OCI-LY7 (cell line): Measurements from ENCODE around the gene JAZF1. TPM values are rescaled to one million over a fixed set of nuclear protein-coding genes. Genes with fewer than 3 reads are reported as not detected.

Experiments used
- BruUV-seq: library from RNA; stranded (reverse); fragments of 400-500 nt; replicated peaks from 2 replicates; lab custom pipeline; 2021; lab: Mats Ljungman, UMichigan
- CTCF ChIA-PET: fragments of 300-600 bp; sonication (Branson Sonifier 250); formaldehyde crosslinking; loops from one replicate; lab custom pipeline; 2022; ENCODE audit warnings: antibody characterized with exemption; ENCODE audit not compliant: unreplicated experiment; lab: Charles Lee
- POLR2A ChIA-PET: fragments of 300-600 bp; sonication (Branson Sonifier 250); formaldehyde crosslinking; loops from one replicate; lab custom pipeline; 2022; ENCODE audit warnings: antibody characterized with exemption; lab: Charles Lee
- DNase-seq: peaks from one replicate; pipeline ENCODE4 v3.0.0-alpha.2; 2015; ENCODE audit warnings: low spot score
- H2AFZ ChIP-seq: fragments of 200-600 bp; sonication (generic), shearing (Covaris generic); 2 replicates; pipeline ENCODE4 v1.6.1; 2014; ENCODE audit warnings: mild to moderate bottlenecking, antibody characterized with exemption, low read length, moderate library complexity
- H3K27ac ChIP-seq: fragments of 200-600 bp; sonication (generic); 2 replicates; pipeline ENCODE4 v1.5.1; 2014; ENCODE audit warnings: mixed run types, low read depth, mild to moderate bottlenecking, moderate library complexity, low read length, inconsistent platforms; ENCODE audit not compliant: poor library complexity, severe bottlenecking
- H3K36me3 ChIP-seq: fragments of 200-600 bp; sonication (generic); 2 replicates; pipeline ENCODE4 v1.6.1; 2014; ENCODE audit warnings: mild to moderate bottlenecking, antibody characterized with exemption, low read length, moderate library complexity, mixed read lengths; ENCODE audit not compliant: insufficient read depth
- H3K4me1 ChIP-seq: fragments of 200-600 bp; sonication (generic); 2 replicates; pipeline ENCODE4 v1.5.1; 2014; ENCODE audit warnings: mild to moderate bottlenecking, low read length; ENCODE audit not compliant: insufficient read depth, poor library complexity, severe bottlenecking
- H3K4me2 ChIP-seq: fragments of 200-600 bp; sonication (generic); 2 replicates; pipeline ENCODE4 v1.6.1; 2014; ENCODE audit warnings: mild to moderate bottlenecking, low read length
- H3K4me3 ChIP-seq: fragments of 200-600 bp; sonication (generic); 2 replicates; pipeline ENCODE4 v1.5.1; 2014; ENCODE audit warnings: mild to moderate bottlenecking, low read depth, low read length; ENCODE audit not compliant: poor library complexity, severe bottlenecking
- H3K79me2 ChIP-seq: fragments of 200-600 bp; sonication (generic); 2 replicates; pipeline ENCODE4 v1.6.1; 2016; ENCODE audit warnings: low read depth, mild to moderate bottlenecking, low read length, moderate library complexity, mixed read lengths; ENCODE audit not compliant: insufficient read depth
- H3K9me2 ChIP-seq: fragments of 200-600 bp; sonication (generic); 2 replicates; pipeline ENCODE4 v1.6.1; 2016; ENCODE audit warnings: mild to moderate bottlenecking, low read length, mixed read lengths; ENCODE audit not compliant: insufficient read depth
- H3K9me3 ChIP-seq: fragments of 200-600 bp; sonication (generic); 2 replicates; pipeline ENCODE4 v1.6.1; 2014; ENCODE audit warnings: mild to moderate bottlenecking, mixed run types, low read length, mixed read lengths
- H4K20me1 ChIP-seq: fragments of 200-600 bp; sonication (generic); 2 replicates; pipeline ENCODE4 v1.6.1; 2014; ENCODE audit warnings: mild to moderate bottlenecking, antibody characterized with exemption, low read length, moderate library complexity, mixed read lengths; ENCODE audit not compliant: insufficient read depth
- CTCF ChIP-seq: fragments of 200-600 bp; sonication (generic); conservative IDR thresholded peaks from 2 replicates; pipeline ENCODE4 v1.5.1; 2014; ENCODE audit warnings: mild to moderate bottlenecking, antibody characterized with exemption, low read length, moderate library complexity, mixed read lengths
- EZH2phosphoT487 ChIP-seq: fragments of 200-600 bp; sonication (generic); IDR thresholded peaks from 2 replicates; pipeline ENCODE4 v1.6.1; 2018; ENCODE audit warnings: low read depth, borderline replicate concordance, mild to moderate bottlenecking, mixed run types, antibody characterized with exemption, low read length, moderate library complexity, mixed read lengths
- intact Hi-C: fragments of 100-400 bp; cut with micrococcal nuclease; formaldehyde crosslinking; loops from one replicate; pipeline ENCODE4 v1.10.0; 2022; ENCODE audit not compliant: unreplicated experiment
- total RNA-seq, 2 experiments: library from RNA; depleted of rRNA in 1 of 2; stranded (reverse); fragments of >200 nt in 1 of 2; shearing (Covaris generic) in 1 of 2; gene quantifications; 2 replicates each; pipeline ENCODE4 v1.2.3, GENCODE V29; 2014 to 2022

Gene JAZF1
- total RNA-seq, 2 experiments from 2014 or later: 6.3 to 25.0 TPM

DNA sequence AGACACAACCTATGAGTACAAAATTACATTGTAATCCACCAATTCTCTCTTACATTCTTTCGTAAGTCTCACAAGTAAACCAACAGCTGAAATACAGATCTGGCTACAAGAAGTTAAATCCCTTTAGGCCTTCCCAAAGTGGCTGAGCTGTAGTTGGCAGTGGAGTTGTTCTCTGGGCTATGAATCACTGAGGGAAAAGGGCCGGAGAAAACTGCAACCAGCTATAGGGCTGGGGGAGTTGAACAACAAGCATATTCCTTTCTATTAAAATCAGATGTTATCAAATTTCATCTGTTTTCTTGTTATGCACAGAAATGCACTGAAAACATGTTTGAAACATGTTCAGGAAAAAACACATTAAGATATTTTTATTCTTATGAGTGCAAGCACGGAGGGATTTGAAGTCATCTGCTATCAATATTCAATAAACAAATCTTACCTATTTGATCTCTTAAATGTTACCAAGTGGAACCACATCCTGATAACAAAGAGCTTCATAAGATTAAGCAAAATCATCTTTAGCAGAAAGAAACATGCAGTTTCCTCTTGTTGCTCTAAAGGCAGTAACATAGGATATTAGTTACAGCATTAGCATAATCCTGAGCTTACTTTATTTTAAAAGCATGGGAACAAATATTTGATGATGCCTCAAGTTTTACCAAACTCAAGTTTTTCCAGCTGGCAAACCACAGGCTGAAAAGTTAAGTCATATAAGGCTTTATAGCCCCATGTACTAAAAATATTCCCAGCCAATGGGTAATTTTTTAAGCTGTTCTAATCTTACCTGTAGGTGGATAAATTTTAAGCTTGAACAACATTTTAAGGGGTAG, 227.9 kb downstream of the JAZF1 start:
- no peak overlapping the region for H3K4me2 ChIP-seq
- H4K20me1 ChIP-seq: no peaks in the 10 kb centered on the region
- H3K4me1 ChIP-seq: no peaks in the 10 kb centered on the region
- intact Hi-C loops: no loop called here
- no TSS peak for BruUV-seq
- H3K36me3 ChIP-seq: no peaks in the 10 kb centered on the region
- TF ChIP-seq EZH2phosphoT487 (no peak), CTCF (no peak)
- no peak overlapping the region for H2AFZ ChIP-seq
- H3K9me2 ChIP-seq: no peaks in the 10 kb centered on the region
- no peaks in the 10 kb centered on the region for H3K9me3 ChIP-seq
- no peaks in the 10 kb centered on the region for H3K79me2 ChIP-seq
- no peak overlapping the region for H3K4me3 ChIP-seq
- CTCF ChIA-PET: no interaction called here
- no peak for DNase-seq
- no peak overlapping the region for H3K27ac ChIP-seq
- POLR2A ChIA-PET: interaction anchor here (0.5 to 2.1 kb wide), 5 partner anchors 9 to 964 kb away, joined by 3 to 6 read pairs (median 3); no protein-coding TSS in a partner anchor

DNA sequence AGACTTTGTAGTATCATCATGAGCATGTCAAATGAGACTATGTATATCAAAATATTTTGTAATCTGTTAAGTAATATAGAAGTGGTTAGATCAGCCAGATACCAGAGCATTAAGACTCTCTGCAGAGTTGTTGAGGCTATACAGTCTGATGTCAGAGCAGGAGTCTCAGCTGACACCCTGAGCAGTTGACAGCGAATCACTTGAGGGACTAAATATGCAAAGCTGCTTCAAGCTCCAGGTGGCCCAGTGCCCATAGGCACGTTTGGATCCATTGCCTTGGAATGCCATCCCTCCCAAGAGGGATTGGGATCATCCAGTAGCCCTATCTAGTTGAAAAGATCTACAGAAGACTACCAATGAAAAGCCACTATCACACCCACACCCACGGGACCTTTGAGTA, 230.5 kb downstream of the JAZF1 start:
- intact Hi-C loops: no loop called here
- Histone ChIP-seq H4K20me1 (no peaks in the 10 kb centered on the region), H3K79me2 (no peaks in the 10 kb centered on the region), H2AFZ (no peak overlapping the region), H3K9me2 (no peaks in the 10 kb centered on the region), H3K36me3 (no peaks in the 10 kb centered on the region), H3K27ac (no peak overlapping the region), H3K4me3 (no peak overlapping the region), H3K9me3 (no peaks in the 10 kb centered on the region), H3K4me2 (no peak overlapping the region), H3K4me1 (no peaks in the 10 kb centered on the region)
- BruUV-seq: no TSS peak
- no peak for DNase-seq
- TF ChIP-seq EZH2phosphoT487 (no peak), CTCF (no peak)
- ChIA-PET CTCF (no interaction called here), POLR2A (interaction anchor here (0.6 kb wide), 1 partner anchor 21 kb away, joined by 3 read pairs; no protein-coding TSS in a partner anchor)

DNA sequence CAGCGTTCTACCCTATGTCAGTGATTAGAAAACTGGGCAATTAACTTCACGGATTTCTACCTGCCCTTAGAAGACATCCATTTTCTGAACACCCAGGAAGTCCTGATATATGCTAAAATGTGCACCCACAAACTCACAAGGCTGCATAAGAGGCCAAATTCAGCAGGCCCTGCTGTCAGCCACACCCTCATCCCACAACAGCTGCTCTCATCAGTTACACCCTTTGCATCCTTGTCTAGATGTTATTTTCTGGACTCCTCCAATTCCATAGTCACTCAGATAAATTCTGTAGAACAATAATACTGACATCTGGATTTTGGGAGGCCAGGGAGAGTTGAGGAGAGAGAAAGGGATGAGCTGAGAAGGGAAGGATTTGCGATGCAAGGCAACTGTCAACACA, 231.7 kb downstream of the JAZF1 start:
- ChIA-PET CTCF (no interaction called here), POLR2A (no interaction called here)
- intact Hi-C loops: no loop called here
- DNase-seq: no peak
- no peaks in the 10 kb centered on the region for H3K36me3 ChIP-seq
- no peak overlapping the region for H3K27ac ChIP-seq
- no TSS peak for BruUV-seq
- no peak for TF ChIP-seq CTCF
- no peak for TF ChIP-seq EZH2phosphoT487
- H3K4me3 ChIP-seq: no peak overlapping the region
- H4K20me1 ChIP-seq: no peaks in the 10 kb centered on the region
- H3K9me3 ChIP-seq: no peaks in the 10 kb centered on the region
- no peaks in the 10 kb centered on the region for H3K9me2 ChIP-seq
- no peak overlapping the region for H2AFZ ChIP-seq
- H3K4me2 ChIP-seq: no peak overlapping the region
- no peaks in the 10 kb centered on the region for H3K79me2 ChIP-seq
- H3K4me1 ChIP-seq: no peaks in the 10 kb centered on the region
